HUES6 (cell line): Measurements from ENCODE around the gene FIGNL1.

Experiments used
- H3K27ac ChIP-seq: 2 replicates; pipeline ENCODE4 v1.7.0; 2013; ENCODE audit warnings: low read depth, mild to moderate bottlenecking, low read length, inconsistent platforms
- H3K27me3 ChIP-seq: 2 replicates; pipeline ENCODE4 v1.6.1; 2013; ENCODE audit warnings: low read length; ENCODE audit not compliant: control insufficient read depth, insufficient read depth
- H3K36me3 ChIP-seq: 2 replicates; pipeline ENCODE4 v1.6.1; 2013; ENCODE audit warnings: low read length; ENCODE audit not compliant: control insufficient read depth, insufficient read depth
- H3K4me1 ChIP-seq: 2 replicates; pipeline ENCODE4 v1.6.1; 2013; ENCODE audit warnings: low read length; ENCODE audit not compliant: control insufficient read depth, insufficient read depth
- H3K4me3 ChIP-seq: 2 replicates; pipeline ENCODE4 v1.5.1; 2013; ENCODE audit warnings: low read depth, low read length
- H3K9ac ChIP-seq: one replicate; pipeline ENCODE4 v1.6.1; 2013; ENCODE audit warnings: mild to moderate bottlenecking, low read length
- H3K9me3 ChIP-seq: 2 replicates; pipeline ENCODE4 v1.6.1; 2013; ENCODE audit warnings: low read depth, low read length; ENCODE audit not compliant: control insufficient read depth, insufficient read depth

FIGNL1 gene

GRCh38 chr7:50394315-50394714 is 55.8 kb downstream of the FIGNL1 start:
- H3K4me1 ChIP-seq = no peaks in the 10 kb centered on the region
- no peaks in the 10 kb centered on the region for H3K36me3 ChIP-seq
- H3K9me3 ChIP-seq = no peaks in the 10 kb centered on the region
- H3K27ac ChIP-seq = no peak overlapping the region
- H3K9ac ChIP-seq = no peak overlapping the region
- no peak overlapping the region for H3K4me3 ChIP-seq
- H3K27me3 ChIP-seq = no peaks in the 10 kb centered on the region
